ENCODE results near the gene NOTCH2. TPM values are rescaled to one million over a fixed set of nuclear protein-coding genes. Genes with fewer than 3 reads are reported as not detected.

NOTCH2 gene
- total RNA-seq, 1 experiment from 2014 or later = 53.7 TPM

DNA sequence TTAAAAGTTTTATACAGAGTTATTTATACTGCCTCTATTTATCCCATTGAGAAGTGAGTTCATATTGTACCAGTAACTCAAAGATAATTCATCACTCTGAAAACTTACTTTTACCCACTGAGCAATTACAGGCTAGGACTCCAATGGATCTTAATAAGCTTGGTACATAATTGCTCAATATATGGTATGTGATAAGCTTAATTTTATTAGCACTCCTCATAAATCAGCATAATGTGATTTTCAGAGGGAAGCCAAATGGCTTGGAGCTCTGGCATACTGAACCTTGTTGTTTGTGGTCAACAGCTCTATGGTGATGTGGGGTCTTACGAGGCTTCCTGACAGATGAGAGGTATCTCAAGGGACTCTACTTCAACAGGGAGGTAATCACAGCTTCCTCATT, 199.5 kb downstream of the NOTCH2 start:
- H3K9ac ChIP-seq (ENCODE audit: extremely low read depth, insufficient read length, low read length) = no peak overlapping the region
- no peaks in the 10 kb centered on the region for H3K23me2 ChIP-seq (ENCODE audit: insufficient read length, low read depth, low read length, poor library complexity, severe bottlenecking)
- H2BK15ac ChIP-seq (ENCODE audit: low read depth, low read length) = no peak overlapping the region
- no peaks in the 10 kb centered on the region for H3K9me3 ChIP-seq (ENCODE audit: control insufficient read depth, low read depth, low read length)
- Mint-ChIP-seq H3K4me1 (peaks cover 4% of the 10 kb centered on the region in 2 experiments; a peak in 3 of 4 replicates), H3K27me3 (ENCODE audit: low read depth) (peaks cover 2% of the 10 kb centered on the region), H3K36me3 (ENCODE audit: insufficient read depth in 1 of 3, low read depth in 3 of 3) (no peaks in the 10 kb centered on the region), H3K4me3 (no peak overlapping the region), H3K9me3 (no peaks in the 10 kb centered on the region), H3K27ac (no peak overlapping the region)
- no peak overlapping the region for H2BK5ac ChIP-seq (ENCODE audit: insufficient read length, low read length)
- no peaks in the 10 kb centered on the region for H3K27me3 ChIP-seq (ENCODE audit: insufficient read depth, low read length)
- H3K79me1 ChIP-seq (ENCODE audit: insufficient read depth, low read depth, low read length, poor library complexity, severe bottlenecking) = no peaks in the 10 kb centered on the region
- no peaks in the 10 kb centered on the region for H4K20me1 ChIP-seq (ENCODE audit: control insufficient read depth, insufficient read depth, insufficient read length)
- no peak overlapping the region for H4K8ac ChIP-seq (replicated peaks; ENCODE audit: insufficient read length, low read depth, low read length)
- no peak overlapping the region for H4K5ac ChIP-seq (ENCODE audit: insufficient read length, low read depth, low read length)
- WGBS (ENCODE audit: extremely low coverage, insufficient read length, low lambda C conversion rate) = no CpG with 5 or more reads among the region's 1 CpG
- no peaks in the 10 kb centered on the region for H3K79me2 ChIP-seq (ENCODE audit: insufficient read depth, low read length)
- H3K4me2 ChIP-seq (ENCODE audit: insufficient read depth, insufficient read length, low read length) = no peak overlapping the region
- no peak overlapping the region for H4K91ac ChIP-seq (ENCODE audit: insufficient read length, low read depth, low read length)
- no peak overlapping the region for H3K18ac ChIP-seq (ENCODE audit: insufficient read length, low read depth, low read length)
- no peak for DNase-seq
- H3K4me1 ChIP-seq (ENCODE audit: insufficient read depth, low read length) = no peaks in the 10 kb centered on the region
- H3T11ph ChIP-seq (ENCODE audit: low read length) = no peak overlapping the region
- H2BK20ac ChIP-seq (ENCODE audit: low read depth, low read length, poor library complexity, severe bottlenecking) = no peak overlapping the region
- no peak overlapping the region for H2AK5ac ChIP-seq (ENCODE audit: insufficient read length, low read length)
- no peak overlapping the region for H3K27ac ChIP-seq (ENCODE audit: insufficient read length, low read depth, low read length)
- H3K4ac ChIP-seq (ENCODE audit: low read depth, low read length) = no peak overlapping the region
- TF ChIP-seq, protein P1, sequence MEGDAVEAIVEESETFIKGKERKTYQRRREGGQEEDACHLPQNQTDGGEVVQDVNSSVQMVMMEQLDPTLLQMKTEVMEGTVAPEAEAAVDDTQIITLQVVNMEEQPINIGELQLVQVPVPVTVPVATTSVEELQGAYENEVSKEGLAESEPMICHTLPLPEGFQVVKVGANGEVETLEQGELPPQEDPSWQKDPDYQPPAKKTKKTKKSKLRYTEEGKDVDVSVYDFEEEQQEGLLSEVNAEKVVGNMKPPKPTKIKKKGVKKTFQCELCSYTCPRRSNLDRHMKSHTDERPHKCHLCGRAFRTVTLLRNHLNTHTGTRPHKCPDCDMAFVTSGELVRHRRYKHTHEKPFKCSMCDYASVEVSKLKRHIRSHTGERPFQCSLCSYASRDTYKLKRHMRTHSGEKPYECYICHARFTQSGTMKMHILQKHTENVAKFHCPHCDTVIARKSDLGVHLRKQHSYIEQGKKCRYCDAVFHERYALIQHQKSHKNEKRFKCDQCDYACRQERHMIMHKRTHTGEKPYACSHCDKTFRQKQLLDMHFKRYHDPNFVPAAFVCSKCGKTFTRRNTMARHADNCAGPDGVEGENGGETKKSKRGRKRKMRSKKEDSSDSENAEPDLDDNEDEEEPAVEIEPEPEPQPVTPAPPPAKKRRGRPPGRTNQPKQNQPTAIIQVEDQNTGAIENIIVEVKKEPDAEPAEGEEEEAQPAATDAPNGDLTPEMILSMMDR (conservative IDR thresholded peaks at IDR 0.05) = no peak
- H3K56ac ChIP-seq (ENCODE audit: insufficient read length, low read depth, low read length) = no peak overlapping the region
- H3K23ac ChIP-seq (ENCODE audit: insufficient read length, low read depth, low read length) = no peak overlapping the region
- H2AFZ ChIP-seq (ENCODE audit: low read length) = no peak overlapping the region
- H2BK12ac ChIP-seq (ENCODE audit: insufficient read length, low read depth, low read length) = no peak overlapping the region
- no peak overlapping the region for H3K14ac ChIP-seq (ENCODE audit: insufficient read depth, low read length)
- H2BK120ac ChIP-seq (ENCODE audit: low read depth, low read length, poor library complexity, severe bottlenecking) = no peak overlapping the region
